ENCODE data around the gene XPO5. TPM values are rescaled to one million over a fixed set of nuclear protein-coding genes. Genes with fewer than 3 reads are reported as not detected.

Gene XPO5
- total RNA-seq, 1 donor = 43.2 TPM

- no peak for DNase-seq (ENCODE audit: low read depth)
- no peak overlapping the region for H3K4me3 ChIP-seq (ENCODE audit: low read depth, low read length)
- TF ChIP-seq, protein P1, sequence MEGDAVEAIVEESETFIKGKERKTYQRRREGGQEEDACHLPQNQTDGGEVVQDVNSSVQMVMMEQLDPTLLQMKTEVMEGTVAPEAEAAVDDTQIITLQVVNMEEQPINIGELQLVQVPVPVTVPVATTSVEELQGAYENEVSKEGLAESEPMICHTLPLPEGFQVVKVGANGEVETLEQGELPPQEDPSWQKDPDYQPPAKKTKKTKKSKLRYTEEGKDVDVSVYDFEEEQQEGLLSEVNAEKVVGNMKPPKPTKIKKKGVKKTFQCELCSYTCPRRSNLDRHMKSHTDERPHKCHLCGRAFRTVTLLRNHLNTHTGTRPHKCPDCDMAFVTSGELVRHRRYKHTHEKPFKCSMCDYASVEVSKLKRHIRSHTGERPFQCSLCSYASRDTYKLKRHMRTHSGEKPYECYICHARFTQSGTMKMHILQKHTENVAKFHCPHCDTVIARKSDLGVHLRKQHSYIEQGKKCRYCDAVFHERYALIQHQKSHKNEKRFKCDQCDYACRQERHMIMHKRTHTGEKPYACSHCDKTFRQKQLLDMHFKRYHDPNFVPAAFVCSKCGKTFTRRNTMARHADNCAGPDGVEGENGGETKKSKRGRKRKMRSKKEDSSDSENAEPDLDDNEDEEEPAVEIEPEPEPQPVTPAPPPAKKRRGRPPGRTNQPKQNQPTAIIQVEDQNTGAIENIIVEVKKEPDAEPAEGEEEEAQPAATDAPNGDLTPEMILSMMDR (IDR thresholded peaks at IDR 0.05; ENCODE audit: insufficient read depth, low read depth, low read length) = no peak
Measured at GRCh38 chr6:43472515-43472914, 103.3 kb downstream of the XPO5 start.

Small RNA genes lying within 50 kb of the gene (small RNA-seq; reads per million reads assigned to genes)
- gene RF00426 = not detected
- gene RNU6-1113P = not detected

Other genes with a start within 250 kb of the XPO5 start
- gene ZNF318, start 206.4 kb downstream of the XPO5 start, total RNA-seq = 10.3 and 12.5 TPM in 2 replicates
- gene ABCC10, start 148.5 kb downstream of the XPO5 start, total RNA-seq = 31.1 and 33.8 TPM in 2 replicates
- gene DLK2, start 120.5 kb downstream of the XPO5 start, total RNA-seq = 0.64 and 1.7 TPM in 2 replicates
- gene TJAP1, start 98.5 kb downstream of the XPO5 start, total RNA-seq = 13.4 and 13.9 TPM in 2 replicates
- under 0.01 TPM in 2 replicates for gene LRRC73, start 65.7 kb downstream of the XPO5 start, total RNA-seq
- 57.3 and 92.8 TPM in 2 replicates for gene YIPF3, start 59.1 kb downstream of the XPO5 start, total RNA-seq
- gene POLR1C, start 58.9 kb downstream of the XPO5 start, total RNA-seq = 28.5 and 35.8 TPM in 2 replicates
- gene POLH, start 147 bp upstream of the XPO5 start, total RNA-seq = 20.0 and 40.6 TPM in 2 replicates
- 50.1 and 69.9 TPM in 2 replicates for gene GTPBP2, start 53.2 kb upstream of the XPO5 start, total RNA-seq
- gene MAD2L1BP, start 59.8 kb upstream of the XPO5 start, total RNA-seq = 18.0 and 20.7 TPM in 2 replicates
- gene RSPH9, start 69.0 kb upstream of the XPO5 start, total RNA-seq = 0.86 and 0.97 TPM in 2 replicates
- gene MRPS18A, start 111.8 kb upstream of the XPO5 start, total RNA-seq = 26.8 and 34.8 TPM in 2 replicates
- gene VEGFA, start 194.2 kb upstream of the XPO5 start, total RNA-seq = 84.2 and 132 TPM in 2 replicates